Measurements from ENCODE around the gene INTS6.

DNA sequence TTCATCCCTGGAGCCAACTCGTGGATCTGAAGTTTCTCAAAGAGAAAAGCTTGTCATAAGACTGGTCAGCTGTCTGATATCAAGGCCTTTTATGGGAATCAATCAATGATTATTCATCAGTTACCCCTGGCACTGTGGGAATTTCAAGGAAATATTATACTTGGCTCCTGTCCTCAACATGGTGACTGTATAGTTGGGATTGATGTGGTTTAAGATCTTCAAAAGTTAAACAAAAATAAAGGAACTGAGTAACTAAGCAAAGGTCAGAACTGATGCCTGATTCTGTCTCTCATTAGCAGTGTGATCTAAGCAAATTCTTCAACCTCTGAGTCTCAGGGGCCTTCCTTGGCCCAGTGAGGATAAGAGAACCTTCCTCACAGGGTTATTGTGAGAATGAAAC is 135.6 kb downstream of the INTS6 start:
- no peak for TF ChIP-seq POLR2A (IDR thresholded peaks at IDR 0.05)
- TF ChIP-seq, protein P1, sequence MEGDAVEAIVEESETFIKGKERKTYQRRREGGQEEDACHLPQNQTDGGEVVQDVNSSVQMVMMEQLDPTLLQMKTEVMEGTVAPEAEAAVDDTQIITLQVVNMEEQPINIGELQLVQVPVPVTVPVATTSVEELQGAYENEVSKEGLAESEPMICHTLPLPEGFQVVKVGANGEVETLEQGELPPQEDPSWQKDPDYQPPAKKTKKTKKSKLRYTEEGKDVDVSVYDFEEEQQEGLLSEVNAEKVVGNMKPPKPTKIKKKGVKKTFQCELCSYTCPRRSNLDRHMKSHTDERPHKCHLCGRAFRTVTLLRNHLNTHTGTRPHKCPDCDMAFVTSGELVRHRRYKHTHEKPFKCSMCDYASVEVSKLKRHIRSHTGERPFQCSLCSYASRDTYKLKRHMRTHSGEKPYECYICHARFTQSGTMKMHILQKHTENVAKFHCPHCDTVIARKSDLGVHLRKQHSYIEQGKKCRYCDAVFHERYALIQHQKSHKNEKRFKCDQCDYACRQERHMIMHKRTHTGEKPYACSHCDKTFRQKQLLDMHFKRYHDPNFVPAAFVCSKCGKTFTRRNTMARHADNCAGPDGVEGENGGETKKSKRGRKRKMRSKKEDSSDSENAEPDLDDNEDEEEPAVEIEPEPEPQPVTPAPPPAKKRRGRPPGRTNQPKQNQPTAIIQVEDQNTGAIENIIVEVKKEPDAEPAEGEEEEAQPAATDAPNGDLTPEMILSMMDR (IDR thresholded peaks at IDR 0.05) = no peak

Measured in adrenal gland (tissue), 5 donors.